Measurements from ENCODE around the gene CCDC188. TPM values are rescaled to one million over a fixed set of nuclear protein-coding genes. Genes with fewer than 3 reads are reported as not detected.

CCDC188 gene
- total and polyA plus RNA-seq, 2 of the 8 experiments (the other 6 are each of a cell fraction or from before 2014, with no cell fraction given), result not detected

DNA sequence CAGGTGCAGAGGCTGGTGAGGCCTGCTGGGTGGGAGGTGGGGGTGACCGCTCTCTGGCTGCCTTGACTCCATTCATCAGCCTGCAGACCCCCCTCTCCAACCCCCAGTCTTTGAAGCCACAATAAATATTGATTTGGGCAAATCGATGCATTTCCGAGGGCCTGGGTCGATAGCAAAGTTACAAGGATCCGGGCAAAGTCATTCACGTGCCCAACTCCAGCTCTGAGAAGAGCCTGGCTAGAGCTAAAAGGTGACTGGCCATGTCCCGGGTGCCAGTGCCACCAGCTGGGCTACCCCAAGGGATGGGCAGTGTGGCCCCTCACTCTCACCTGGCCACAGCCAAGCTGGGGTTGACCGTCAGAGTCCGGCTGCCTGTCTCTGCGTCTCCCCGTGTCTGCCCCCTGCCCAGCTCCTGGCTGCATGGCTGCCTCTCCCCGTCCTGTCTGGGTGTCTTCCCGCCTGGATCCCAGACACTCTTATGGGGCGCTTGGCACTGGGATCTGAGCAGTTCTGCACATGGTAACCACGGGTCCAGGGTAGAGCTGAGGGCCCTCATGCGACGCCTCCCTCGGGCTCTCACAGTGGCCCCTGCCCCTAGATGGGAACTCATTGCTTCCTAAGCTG is 46.7 kb upstream of the CCDC188 start:
- Histone ChIP-seq H4K20me1 (replicated peaks in 1 of 2; ENCODE audit: control insufficient read depth in 1 of 2, insufficient read depth in 2 of 2, low read length in 2 of 2) (no peaks in the 10 kb centered on the region), H2AFZ (ENCODE audit: low read length) (no peak overlapping the region), H3K23me2 (ENCODE audit: low read depth, low read length) (peaks cover 6% of the 10 kb centered on the region; the same call in 1 of the 2 replicates), H2BK5ac (ENCODE audit: low read depth, low read length) (no peak overlapping the region; the same call in 1 of the 2 replicates), H2BK12ac (ENCODE audit: low read depth, low read length) (no peak overlapping the region), H3K18ac (ENCODE audit: extremely low read depth, low read length) (no peak overlapping the region), H3K9me3 (ENCODE audit: insufficient read depth in 2 of 2, low read depth in 1 of 2, low read length in 1 of 2) (no peaks in the 10 kb centered on the region), H4K5ac (ENCODE audit: insufficient read length, low read depth, low read length) (no peak overlapping the region), H3K4me3 (ENCODE audit: extremely low read depth in 1 of 4, insufficient read depth in 2 of 4, low read depth in 3 of 4, low read length in 4 of 4) (no peak overlapping the region), H3K4me2 (ENCODE audit: insufficient read depth in 1 of 2, low read depth in 2 of 2, low read length in 2 of 2) (no peak overlapping the region), H3K9ac (replicated peaks in 1 of 4; ENCODE audit: extremely low read depth in 1 of 4, low read depth in 3 of 4, low read length in 3 of 4) (no peak overlapping the region), H3K79me1 (ENCODE audit: low read depth, low read length) (no peaks in the 10 kb centered on the region), H3K4ac (replicated peaks; ENCODE audit: insufficient read length, low read depth, low read length) (no peak overlapping the region), H2BK15ac (ENCODE audit: low read length) (no peak overlapping the region), H4K91ac (replicated peaks; ENCODE audit: insufficient read length, low read length) (no peak overlapping the region), H3K27ac (ENCODE audit: low read depth, low read length) (no peak overlapping the region), H4K8ac (ENCODE audit: extremely low read depth, insufficient read depth, low read length) (no peak overlapping the region; the same call in 1 of the 2 replicates), H3K14ac (ENCODE audit: insufficient read length) (no peak overlapping the region), H3K23ac (ENCODE audit: insufficient read length) (no peak overlapping the region), H3K36me3 (ENCODE audit: control insufficient read depth in 2 of 4, insufficient read depth in 4 of 4, low read length in 3 of 4) (no peaks in the 10 kb centered on the region), H2BK20ac (ENCODE audit: low read length) (no peak overlapping the region), H3K27me3 (replicated peaks in 1 of 4; ENCODE audit: control insufficient read depth in 3 of 4, extremely low read depth in 1 of 4, insufficient read depth in 3 of 4, low read length in 3 of 4) (no peaks in the 10 kb centered on the region), H2AK5ac (ENCODE audit: low read depth, low read length) (no peak overlapping the region), H2BK120ac (replicated peaks; ENCODE audit: low read depth, low read length) (no peak overlapping the region), H3K79me2 (ENCODE audit: control insufficient read depth in 1 of 2, insufficient read depth in 2 of 2, low read length in 2 of 2) (no peaks in the 10 kb centered on the region), H3K4me1 (replicated peaks in 1 of 4; ENCODE audit: control insufficient read depth in 3 of 4, insufficient read depth in 4 of 4, low read length in 3 of 4) (peaks cover 0 to 3% (median 0%) of the 10 kb centered on the region in 4 experiments; a peak in 1 of 7 replicates), H3K56ac (replicated peaks; ENCODE audit: insufficient read length, low read depth, low read length) (no peak overlapping the region)
- ChIA-PET CTCF (ENCODE audit: partially characterized antibody) (interaction anchor here (1.0 to 3.5 kb wide), 11 partner anchors 8 to 220 kb away, joined by 3 to 10 read pairs (median 5); no protein-coding TSS in a partner anchor), POLR2A (ENCODE audit: partially characterized antibody) (interaction anchor here (0.5 to 0.7 kb wide), 2 partner anchors 16 to 71 kb away, joined by 3 read pairs; no protein-coding TSS in a partner anchor)
- DNase-seq (ENCODE audit: low read depth in 1 of 2, low spot score in 2 of 2) (no peak), FAIRE-seq (no peak)
- WGBS, 2 experiments (ENCODE audit: extremely low coverage in 1 of 2, insufficient coverage in 1 of 2, insufficient read length in 1 of 2, insufficient replicate concordance in 2 of 2, low coverage in 1 of 2, low lambda C conversion rate in 2 of 2, missing lambda C conversion rate in 1 of 2), result 91% methylated on average over 17 of the region's 18 CpGs; no CpG with 5 or more reads in 1 of the 2 experiments
- no peak for TF ChIP-seq ASH2L (IDR thresholded peaks at IDR 0.05; ENCODE audit: low read length)
- TF ChIP-seq SUZ12 (IDR thresholded peaks at IDR 0.05; ENCODE audit: low read length), result no peak
- no peak for TF ChIP-seq CREB1 (IDR thresholded peaks at IDR 0.05)
- TF ChIP-seq GABPA (IDR thresholded peaks at IDR 0.05; ENCODE audit: borderline replicate concordance, insufficient read depth, low read length), result no peak
- no peak for TF ChIP-seq SIN3A (conservative IDR thresholded peaks at IDR 0.05 in 1 of 2, IDR thresholded peaks at IDR 0.05 in 1 of 2; ENCODE audit: low read depth in 1 of 2, low read length in 2 of 2)
- TF ChIP-seq POLR2A (IDR thresholded peaks at IDR 0.05; ENCODE audit: control extremely low read depth in 1 of 2, low read depth in 2 of 2, low read length in 2 of 2), result no peak
- TF ChIP-seq BRCA1 (IDR thresholded peaks at IDR 0.05; ENCODE audit: low read depth, low read length), result no peak
- no peak for TF ChIP-seq CTBP2 (IDR thresholded peaks at IDR 0.05; ENCODE audit: borderline replicate concordance, insufficient read depth, insufficient read length, low read length)
- no peak for TF ChIP-seq CEBPB (IDR thresholded peaks at IDR 0.05; ENCODE audit: low read depth, low read length)
- no peak for TF ChIP-seq RFX5 (IDR thresholded peaks at IDR 0.05; ENCODE audit: borderline replicate concordance, low read depth, low read length)
